AG09309 (cell line): ENCODE results near the gene EXOC4.
A peak's percentile ranks its signal among the peaks of the same experiment; 100 is the strongest.

Source experiments
- DNase-seq: peaks from one replicate; pipeline ENCODE4 v3.0.0-alpha.2; 2010; ENCODE audit warnings: low read depth
- H3K4me3 ChIP-seq: 2 replicates; pipeline ENCODE4 v1.5.1; 2011; ENCODE audit warnings: mild to moderate bottlenecking, low read depth, low read length, moderate library complexity; ENCODE audit not compliant: control insufficient read depth
- TF ChIP-seq, protein P1 (sequence below): IDR thresholded peaks from 2 replicates; pipeline ENCODE4 v1.5.1; 2011; ENCODE audit warnings: mild to moderate bottlenecking, low read depth, low read length, inconsistent platforms; ENCODE audit not compliant: insufficient read depth, control insufficient read depth; ENCODE audit errors: missing control alignments

EXOC4 gene

DNA sequence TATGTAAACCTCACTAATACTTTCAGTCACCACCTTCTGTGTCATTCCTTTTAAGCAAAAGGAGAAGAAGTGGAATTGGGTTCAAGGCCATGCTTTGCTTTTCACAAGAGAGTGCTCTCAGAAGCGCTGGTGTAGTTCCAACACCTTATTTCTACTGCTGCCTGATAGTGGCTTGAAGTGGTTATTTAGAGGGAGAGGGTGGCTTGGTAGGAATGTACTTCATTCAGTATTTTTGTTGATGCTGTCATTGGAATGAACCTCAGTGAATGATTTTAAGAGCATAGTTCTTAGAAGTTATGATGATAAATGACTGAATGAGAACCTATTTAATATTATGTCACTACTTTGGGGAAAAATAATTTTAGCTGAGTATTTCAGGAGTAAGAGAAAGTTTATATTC is 396.7 kb downstream of the EXOC4 start:
- H3K4me3 ChIP-seq, result no peak overlapping the region
- TF ChIP-seq, protein P1, sequence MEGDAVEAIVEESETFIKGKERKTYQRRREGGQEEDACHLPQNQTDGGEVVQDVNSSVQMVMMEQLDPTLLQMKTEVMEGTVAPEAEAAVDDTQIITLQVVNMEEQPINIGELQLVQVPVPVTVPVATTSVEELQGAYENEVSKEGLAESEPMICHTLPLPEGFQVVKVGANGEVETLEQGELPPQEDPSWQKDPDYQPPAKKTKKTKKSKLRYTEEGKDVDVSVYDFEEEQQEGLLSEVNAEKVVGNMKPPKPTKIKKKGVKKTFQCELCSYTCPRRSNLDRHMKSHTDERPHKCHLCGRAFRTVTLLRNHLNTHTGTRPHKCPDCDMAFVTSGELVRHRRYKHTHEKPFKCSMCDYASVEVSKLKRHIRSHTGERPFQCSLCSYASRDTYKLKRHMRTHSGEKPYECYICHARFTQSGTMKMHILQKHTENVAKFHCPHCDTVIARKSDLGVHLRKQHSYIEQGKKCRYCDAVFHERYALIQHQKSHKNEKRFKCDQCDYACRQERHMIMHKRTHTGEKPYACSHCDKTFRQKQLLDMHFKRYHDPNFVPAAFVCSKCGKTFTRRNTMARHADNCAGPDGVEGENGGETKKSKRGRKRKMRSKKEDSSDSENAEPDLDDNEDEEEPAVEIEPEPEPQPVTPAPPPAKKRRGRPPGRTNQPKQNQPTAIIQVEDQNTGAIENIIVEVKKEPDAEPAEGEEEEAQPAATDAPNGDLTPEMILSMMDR, result no peak
- DNase-seq, result peak; percentile 13

DNA sequence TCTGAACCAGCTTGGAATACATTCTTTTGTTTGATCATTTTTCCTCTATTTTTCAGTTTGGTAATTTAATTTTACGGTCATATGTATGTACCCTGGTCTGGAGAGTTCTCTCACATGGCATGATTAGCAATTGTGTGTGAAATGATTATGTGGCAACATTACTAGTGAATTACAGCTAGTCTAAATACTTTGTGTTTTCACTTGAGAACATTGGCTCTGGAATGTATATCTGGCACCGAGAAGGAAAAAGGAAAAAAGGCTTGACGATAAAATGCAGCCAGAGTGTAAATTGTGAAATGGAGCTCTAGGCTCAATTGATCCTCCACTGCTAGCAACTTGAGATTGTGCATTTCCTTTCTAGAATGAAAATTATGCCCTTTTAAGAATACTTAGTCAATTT is 397.2 kb downstream of the EXOC4 start:
- TF ChIP-seq, protein P1, result no peak
- H3K4me3 ChIP-seq, result no peak overlapping the region
- DNase-seq, result peak; percentile 52

- no peak overlapping the region for H3K4me3 ChIP-seq
- TF ChIP-seq, protein P1, result no peak
- DNase-seq, result no peak
Observed at GRCh38 chr7:133650487-133651300, 397.8 kb downstream of the EXOC4 start.

GRCh38 chr7:133652547-133652946 is 399.7 kb downstream of the EXOC4 start:
- TF ChIP-seq, protein P1, result no peak
- H3K4me3 ChIP-seq, result no peak overlapping the region
- DNase-seq, result no peak

- H3K4me3 ChIP-seq, result no peak overlapping the region
- DNase-seq, result no peak
- TF ChIP-seq, protein P1, result no peak
Observed at GRCh38 chr7:133654547-133654946, 401.7 kb downstream of the EXOC4 start.

- DNase-seq, result no peak
- H3K4me3 ChIP-seq, result no peak overlapping the region
- TF ChIP-seq, protein P1, result no peak
Observed at GRCh38 chr7:133662276-133662675, 409.4 kb downstream of the EXOC4 start.
